SH-SY5Y (cell line): ENCODE results near the gene CACTIN.

Experiments
- GATA2 ChIP-seq: IDR thresholded peaks from 2 replicates; pipeline ENCODE4 v1.6.1; 2011; ENCODE audit warnings: mild to moderate bottlenecking, low read depth, low read length
- GATA3 ChIP-seq: IDR thresholded peaks from 2 replicates; pipeline ENCODE4 v1.6.1; 2011; ENCODE audit warnings: low read depth, mild to moderate bottlenecking, low read length, moderate library complexity

CACTIN gene

GRCh38 chr19:3586127-3586626, 40.4 kb downstream of the CACTIN start:
- TF ChIP-seq GATA3: no peak
- no peak for TF ChIP-seq GATA2

- no peak for TF ChIP-seq GATA3
- TF ChIP-seq GATA2: no peak
These were observed 41.1 kb downstream of the CACTIN start, which contains the start of gene GIPC3 for GRCh38 chr19:3585301-3586126. TSS of gene GIPC3 (plus strand) at chr19:3585478. CDS start at chr19:3585598, 120 bp downstream.

DNA sequence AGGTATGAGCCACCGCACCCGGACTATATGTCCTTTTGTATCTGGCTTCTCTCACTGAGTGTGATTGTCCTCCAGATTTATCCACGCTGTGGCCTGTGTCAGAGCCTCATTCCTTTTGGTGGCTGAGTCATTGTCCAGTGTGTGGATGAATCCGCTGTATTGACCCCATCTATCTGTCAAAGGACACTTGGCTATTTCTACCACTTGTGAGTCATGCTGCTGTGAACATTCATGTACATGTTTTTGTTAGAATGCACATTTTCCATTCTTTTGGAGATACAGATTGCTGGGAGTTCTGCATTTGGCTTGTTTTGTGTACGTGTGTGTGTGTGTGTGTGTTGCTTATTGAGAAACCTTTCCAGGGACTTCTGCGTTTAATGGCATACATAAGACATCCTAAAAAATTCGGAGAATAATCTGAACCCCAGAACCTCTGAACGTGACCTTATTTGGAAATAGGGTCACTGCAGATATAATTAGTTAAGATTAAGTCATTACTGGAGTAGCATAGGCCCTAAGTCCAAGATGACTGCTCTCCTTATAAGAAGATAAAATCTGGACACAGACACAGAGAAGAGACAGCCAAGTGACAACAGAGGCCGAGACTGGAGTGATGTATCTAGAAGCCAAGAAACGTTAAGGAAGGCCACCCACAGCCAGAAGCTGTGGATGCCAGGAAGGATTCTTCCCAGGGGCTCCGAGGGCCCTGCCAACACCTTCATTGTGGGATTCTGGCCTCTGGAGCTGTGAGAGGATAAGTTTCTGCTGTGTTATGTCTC, 46.2 kb downstream of the CACTIN start:
- TF ChIP-seq GATA2 (no peak), GATA3 (no peak)

GRCh38 chr19:3578390-3578789, 48.2 kb downstream of the CACTIN start:
- TF ChIP-seq GATA2: no peak
- no peak for TF ChIP-seq GATA3

GRCh38 chr19:3577723-3578344, 48.8 kb downstream of the CACTIN start:
- no peak for TF ChIP-seq GATA2
- no peak for TF ChIP-seq GATA3

- TF ChIP-seq GATA2 (no peak), GATA3 (no peak)
These were observed 49.7 kb downstream of the CACTIN start for GRCh38 chr19:3576696-3577443.

GRCh38 chr19:3575949-3576673, 50.5 kb downstream of the CACTIN start:
- TF ChIP-seq GATA3 (no peak), GATA2 (no peak)

DNA sequence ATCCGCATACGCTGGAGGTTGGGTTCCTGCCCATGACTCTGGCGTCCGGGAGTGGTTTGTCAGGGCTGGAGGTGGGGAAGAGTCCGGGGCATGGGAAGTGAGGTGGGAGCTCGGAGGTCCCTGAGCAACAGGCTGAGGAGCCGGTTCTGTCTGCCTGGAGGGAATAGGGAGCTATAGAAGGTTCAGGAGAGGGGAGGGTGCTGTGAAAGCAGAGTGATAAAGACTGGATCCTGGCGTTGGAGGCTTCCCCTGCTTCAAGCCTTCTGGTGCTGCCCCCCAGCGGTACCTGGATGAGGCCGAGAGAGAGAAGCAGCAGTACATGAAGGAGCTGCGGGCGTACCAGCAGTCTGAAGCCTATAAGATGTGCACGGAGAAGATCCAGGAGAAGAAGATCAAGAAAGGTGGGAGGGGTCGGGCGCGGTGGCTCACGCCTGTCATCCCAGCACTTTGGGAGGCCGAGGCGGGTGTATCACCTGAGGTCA, 51.3 kb downstream of the CACTIN start:
- TF ChIP-seq GATA3 (no peak), GATA2 (no peak)

DNA sequence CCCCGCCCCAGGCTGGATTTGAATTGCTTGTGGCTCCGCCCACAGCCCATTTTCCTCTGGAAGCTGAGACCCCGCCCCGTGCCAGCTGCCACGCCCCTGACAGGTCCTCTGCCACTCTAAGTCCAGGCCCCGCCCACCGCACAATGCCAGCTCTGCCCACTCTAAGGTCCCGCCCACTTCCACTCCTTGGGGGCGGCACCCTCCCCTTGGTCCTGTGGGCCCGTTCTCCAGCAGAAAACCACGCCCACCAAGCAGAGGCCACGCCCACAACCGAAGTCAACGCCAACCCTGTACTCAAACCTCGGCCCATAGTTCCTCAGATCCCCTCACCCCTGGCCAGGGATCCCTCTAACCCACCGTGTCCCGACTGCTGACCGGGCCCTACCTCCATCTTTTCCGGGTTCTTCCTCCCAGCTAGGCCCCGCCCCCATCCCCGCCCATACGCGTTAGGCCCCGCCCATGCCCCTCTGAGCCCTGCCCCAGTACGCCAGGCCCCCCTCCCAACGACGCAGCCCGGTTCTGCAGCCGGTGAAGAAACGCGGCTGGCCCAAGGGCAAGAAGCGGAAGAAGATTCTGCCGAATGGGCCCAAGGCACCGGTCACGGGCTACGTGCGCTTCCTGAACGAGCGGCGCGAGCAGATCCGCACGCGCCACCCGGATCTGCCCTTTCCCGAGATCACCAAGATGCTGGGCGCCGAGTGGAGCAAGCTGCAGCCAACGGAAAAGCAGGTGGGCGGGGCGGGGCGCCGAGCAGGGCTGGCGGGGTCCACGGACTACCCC, 52.5 kb downstream of the CACTIN start:
- TF ChIP-seq GATA3 (no peak), GATA2 (no peak)

- TF ChIP-seq GATA2 (no peak), GATA3 (no peak)
These were observed 53.3 kb downstream of the CACTIN start for GRCh38 chr19:3573162-3573857.

DNA sequence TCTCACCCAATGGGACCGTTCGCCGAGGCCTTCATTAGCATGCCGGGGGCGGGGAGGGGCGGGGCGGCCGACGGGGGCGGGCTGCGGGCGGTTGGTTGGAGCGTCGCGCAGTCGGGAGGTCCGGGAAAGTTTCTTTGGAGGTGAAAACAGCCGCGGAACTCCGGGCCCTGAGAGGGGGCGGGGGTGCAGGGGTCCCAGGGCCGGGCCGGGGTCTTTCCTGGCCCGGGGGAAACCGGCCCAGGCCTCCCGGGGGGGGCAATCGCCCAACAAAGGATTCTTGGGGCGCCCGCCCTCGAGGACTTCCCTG, 53.8 kb downstream of the CACTIN start, which contains the start of gene HMG20B:
TSS of gene HMG20B (plus strand) at position 90 of the 307 bp plus-strand sequence. CDS start 366 bp downstream, outside the sequence.
- TF ChIP-seq GATA2 (no peak), GATA3 (no peak)
